ENCODE results near the gene KRT3. TPM values are rescaled to one million over a fixed set of nuclear protein-coding genes. Genes with fewer than 3 reads are reported as not detected.
A peak's percentile ranks its signal among the peaks of the same experiment; 100 is the strongest.

KRT3 gene
- total and polyA plus RNA-seq, 10 of the 15 experiments (the other 5 are each of a cell fraction or from before 2014, with no cell fraction given): not detected

DNA sequence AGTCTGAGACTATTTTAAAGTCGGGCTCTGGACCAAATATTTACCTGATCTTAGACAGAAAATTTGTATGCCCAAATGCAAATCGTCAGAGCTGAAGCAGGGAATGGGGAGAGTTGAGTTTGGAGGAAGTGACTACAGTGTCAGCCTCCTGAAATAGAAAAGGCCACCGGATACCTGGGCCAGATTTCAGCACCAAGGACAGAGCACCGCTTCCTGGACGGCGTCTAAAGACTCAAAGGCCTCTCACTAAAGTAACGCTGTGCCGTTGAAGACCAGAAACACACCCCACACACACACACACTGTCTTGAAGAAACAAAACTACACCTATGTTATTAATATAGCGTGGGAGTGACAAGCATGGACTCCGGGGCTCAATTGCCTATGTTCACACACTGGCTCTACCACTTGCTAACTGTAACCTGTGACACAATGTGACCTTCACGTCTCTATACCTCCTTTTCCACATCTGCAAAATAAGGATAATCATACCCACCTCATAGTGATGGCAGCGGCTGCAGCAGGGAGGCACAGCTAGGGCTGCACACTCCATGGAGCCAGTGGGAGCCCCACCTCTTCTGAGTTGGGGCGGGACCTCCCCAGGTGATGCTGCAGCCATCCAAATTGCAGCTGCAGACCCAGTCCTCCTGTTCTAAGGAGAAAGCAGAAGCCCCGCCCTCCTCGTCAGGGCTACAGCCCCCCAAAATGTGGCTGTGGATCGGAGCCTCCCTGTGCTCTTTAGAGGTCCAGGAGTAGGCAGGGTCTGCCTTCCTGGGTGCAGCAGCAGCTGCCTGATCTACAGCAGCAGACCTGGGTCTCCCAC is 54.3 kb downstream of the KRT3 start:
- ChIA-PET POLR2A (no interaction called here), CTCF (no interaction called here), RAD21 (ENCODE audit: unreplicated experiment) (no interaction called here), SMC1A (ENCODE audit: uncharacterized antibody, unreplicated experiment) (no interaction called here)
- no peak overlapping the region for H3K27ac ChIP-seq (ENCODE audit: control insufficient read depth, insufficient read depth)
- no TSS peak for BruUV-seq (replicated peaks)
- no peaks in the 10 kb centered on the region for H3K36me3 ChIP-seq (ENCODE audit: control insufficient read depth in 2 of 2, insufficient read depth in 2 of 2, low read length in 1 of 2)
- no peaks in the 10 kb centered on the region for H3K9me3 ChIP-seq (replicated peaks; ENCODE audit: control insufficient read depth, insufficient read depth, low read length)
- FAIRE-seq (peak; percentile 75), DNase-seq (ENCODE audit: low read depth, low spot score) (no peak), ATAC-seq (peak; percentile 55; the same call in 1 of the 3 replicates)
- H3K9ac ChIP-seq (ENCODE audit: control insufficient read depth, insufficient read depth, low read length): no peak overlapping the region
- no peak overlapping the region for H2AFZ ChIP-seq (ENCODE audit: control insufficient read depth, low read depth, low read length)
- no peaks in the 10 kb centered on the region for H3K79me2 ChIP-seq (ENCODE audit: control insufficient read depth, insufficient read depth, low read length)
- H3K27me3 ChIP-seq (replicated peaks in 1 of 2; ENCODE audit: control insufficient read depth in 2 of 2, insufficient read depth in 2 of 2, low read length in 1 of 2): no peaks in the 10 kb centered on the region
- no peak overlapping the region for H3K4me3 ChIP-seq
- H3K4me2 ChIP-seq (ENCODE audit: control insufficient read depth, insufficient read depth): no peak overlapping the region
- intact Hi-C loops (cut with micrococcal nuclease; ENCODE audit: unreplicated experiment) (no loop called here), in situ Hi-C loops (cut with MboI) (no loop called here)
- H3K4me1 ChIP-seq (ENCODE audit: control insufficient read depth, insufficient read depth, low read length): no peaks in the 10 kb centered on the region
- TF ChIP-seq, protein P1, sequence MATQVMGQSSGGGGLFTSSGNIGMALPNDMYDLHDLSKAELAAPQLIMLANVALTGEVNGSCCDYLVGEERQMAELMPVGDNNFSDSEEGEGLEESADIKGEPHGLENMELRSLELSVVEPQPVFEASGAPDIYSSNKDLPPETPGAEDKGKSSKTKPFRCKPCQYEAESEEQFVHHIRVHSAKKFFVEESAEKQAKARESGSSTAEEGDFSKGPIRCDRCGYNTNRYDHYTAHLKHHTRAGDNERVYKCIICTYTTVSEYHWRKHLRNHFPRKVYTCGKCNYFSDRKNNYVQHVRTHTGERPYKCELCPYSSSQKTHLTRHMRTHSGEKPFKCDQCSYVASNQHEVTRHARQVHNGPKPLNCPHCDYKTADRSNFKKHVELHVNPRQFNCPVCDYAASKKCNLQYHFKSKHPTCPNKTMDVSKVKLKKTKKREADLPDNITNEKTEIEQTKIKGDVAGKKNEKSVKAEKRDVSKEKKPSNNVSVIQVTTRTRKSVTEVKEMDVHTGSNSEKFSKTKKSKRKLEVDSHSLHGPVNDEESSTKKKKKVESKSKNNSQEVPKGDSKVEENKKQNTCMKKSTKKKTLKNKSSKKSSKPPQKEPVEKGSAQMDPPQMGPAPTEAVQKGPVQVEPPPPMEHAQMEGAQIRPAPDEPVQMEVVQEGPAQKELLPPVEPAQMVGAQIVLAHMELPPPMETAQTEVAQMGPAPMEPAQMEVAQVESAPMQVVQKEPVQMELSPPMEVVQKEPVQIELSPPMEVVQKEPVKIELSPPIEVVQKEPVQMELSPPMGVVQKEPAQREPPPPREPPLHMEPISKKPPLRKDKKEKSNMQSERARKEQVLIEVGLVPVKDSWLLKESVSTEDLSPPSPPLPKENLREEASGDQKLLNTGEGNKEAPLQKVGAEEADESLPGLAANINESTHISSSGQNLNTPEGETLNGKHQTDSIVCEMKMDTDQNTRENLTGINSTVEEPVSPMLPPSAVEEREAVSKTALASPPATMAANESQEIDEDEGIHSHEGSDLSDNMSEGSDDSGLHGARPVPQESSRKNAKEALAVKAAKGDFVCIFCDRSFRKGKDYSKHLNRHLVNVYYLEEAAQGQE (IDR thresholded peaks at IDR 0.05; ENCODE audit: low read depth, low read length): peak; percentile 97
- TF ChIP-seq ZSCAN29 (IDR thresholded peaks at IDR 0.05): no peak
- TF ChIP-seq, protein P2, sequence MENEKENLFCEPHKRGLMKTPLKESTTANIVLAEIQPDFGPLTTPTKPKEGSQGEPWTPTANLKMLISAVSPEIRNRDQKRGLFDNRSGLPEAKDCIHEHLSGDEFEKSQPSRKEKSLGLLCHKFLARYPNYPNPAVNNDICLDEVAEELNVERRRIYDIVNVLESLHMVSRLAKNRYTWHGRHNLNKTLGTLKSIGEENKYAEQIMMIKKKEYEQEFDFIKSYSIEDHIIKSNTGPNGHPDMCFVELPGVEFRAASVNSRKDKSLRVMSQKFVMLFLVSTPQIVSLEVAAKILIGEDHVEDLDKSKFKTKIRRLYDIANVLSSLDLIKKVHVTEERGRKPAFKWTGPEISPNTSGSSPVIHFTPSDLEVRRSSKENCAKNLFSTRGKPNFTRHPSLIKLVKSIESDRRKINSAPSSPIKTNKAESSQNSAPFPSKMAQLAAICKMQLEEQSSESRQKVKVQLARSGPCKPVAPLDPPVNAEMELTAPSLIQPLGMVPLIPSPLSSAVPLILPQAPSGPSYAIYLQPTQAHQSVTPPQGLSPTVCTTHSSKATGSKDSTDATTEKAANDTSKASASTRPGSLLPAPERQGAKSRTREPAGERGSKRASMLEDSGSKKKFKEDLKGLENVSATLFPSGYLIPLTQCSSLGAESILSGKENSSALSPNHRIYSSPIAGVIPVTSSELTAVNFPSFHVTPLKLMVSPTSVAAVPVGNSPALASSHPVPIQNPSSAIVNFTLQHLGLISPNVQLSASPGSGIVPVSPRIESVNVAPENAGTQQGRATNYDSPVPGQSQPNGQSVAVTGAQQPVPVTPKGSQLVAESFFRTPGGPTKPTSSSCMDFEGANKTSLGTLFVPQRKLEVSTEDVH (IDR thresholded peaks at IDR 0.05; ENCODE audit: low read depth, partially characterized antibody): no peak
- no peaks in the 10 kb centered on the region for H4K20me1 ChIP-seq (ENCODE audit: control insufficient read depth, insufficient read depth)
- 9% methylated on average over 15 of the region's 16 CpGs for WGBS (ENCODE audit: insufficient coverage, insufficient replicate concordance, low lambda C conversion rate, missing lambda C conversion rate)

Data from GM12878 (cell line).